Skin of body (tissue), 2 donors: ENCODE data around the gene PKHD1. TPM values are rescaled to one million over a fixed set of nuclear protein-coding genes. Genes with fewer than 3 reads are reported as not detected.
"Not testable (repeated sequence)": the region's sequence is repeated elsewhere in the genome, so short reads cannot be mapped to it uniquely, and the experiment has no call there.

Source experiments
- DNase-seq: peaks from one replicate; lab custom pipeline; 2025; lab: John Stamatoyannopoulos, UW
- total RNA-seq: library from RNA; depleted of rRNA; stranded (reverse); fragments of >200 nt; gene quantifications from one replicate; pipeline ENCODE4 v1.2.3, GENCODE V29; 2014

PKHD1 gene
- total RNA-seq, 1 donor from 2014 or later, result 1.3 TPM

DNA sequence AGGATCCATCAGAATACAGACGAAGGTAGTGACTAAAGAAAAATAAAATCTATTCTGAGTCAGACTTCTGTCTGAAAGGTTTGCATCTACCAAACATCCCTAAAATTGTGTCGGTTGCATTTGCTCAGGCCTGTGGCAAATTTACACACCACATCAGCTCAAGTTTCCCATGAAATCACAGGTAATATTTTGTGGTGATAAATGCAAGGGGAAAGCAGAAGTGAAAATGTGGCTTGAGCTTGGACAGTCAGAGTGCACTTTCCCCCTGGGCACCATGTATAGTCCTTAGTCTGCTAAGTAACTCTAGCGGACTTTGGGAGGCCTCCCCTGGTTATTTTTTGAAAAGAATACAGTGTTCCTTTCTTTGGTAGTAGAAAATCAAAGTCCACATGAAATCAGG lies 159.1 kb downstream of the PKHD1 start:
- no peak for DNase-seq

DNA sequence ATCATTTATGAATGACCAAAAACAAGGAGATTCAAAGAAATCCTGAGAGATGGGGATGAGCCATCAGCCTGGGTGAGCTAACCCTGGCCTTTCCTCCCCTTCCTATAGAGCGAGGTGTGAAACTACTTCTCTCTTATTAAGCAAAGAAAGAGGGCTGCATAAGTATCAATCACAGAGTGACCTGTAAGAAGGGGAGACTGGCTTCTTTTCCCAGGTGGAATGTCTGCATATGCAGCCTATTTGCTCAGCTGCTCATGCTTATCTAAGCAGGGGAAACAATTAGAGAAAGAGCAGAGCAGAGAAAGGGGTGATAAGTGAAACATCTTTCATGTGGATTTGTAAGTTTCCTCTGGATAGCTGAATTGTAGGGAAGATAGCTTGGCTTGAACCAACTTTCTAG lies 160.0 kb downstream of the PKHD1 start:
- no peak for DNase-seq

DNA sequence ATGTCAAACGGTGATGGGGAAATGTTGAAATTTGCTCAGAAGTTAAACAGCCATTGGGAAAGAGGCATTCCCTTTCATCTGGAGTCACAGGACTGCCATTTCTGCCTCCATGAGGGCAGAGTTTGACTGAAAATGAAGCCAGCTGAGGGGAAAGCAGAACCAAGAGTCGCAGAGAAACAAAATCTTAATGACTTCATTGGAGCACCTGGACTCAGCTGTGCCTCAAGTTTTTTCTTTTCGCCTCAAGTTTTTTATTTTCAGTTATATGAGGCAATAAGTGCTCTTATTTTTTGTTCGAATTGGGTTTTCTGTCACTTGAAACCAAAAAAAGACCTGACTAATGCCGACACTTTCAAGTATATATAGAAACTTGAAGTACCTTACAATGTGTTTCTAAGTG lies 161.3 kb downstream of the PKHD1 start:
- no peak for DNase-seq

DNA sequence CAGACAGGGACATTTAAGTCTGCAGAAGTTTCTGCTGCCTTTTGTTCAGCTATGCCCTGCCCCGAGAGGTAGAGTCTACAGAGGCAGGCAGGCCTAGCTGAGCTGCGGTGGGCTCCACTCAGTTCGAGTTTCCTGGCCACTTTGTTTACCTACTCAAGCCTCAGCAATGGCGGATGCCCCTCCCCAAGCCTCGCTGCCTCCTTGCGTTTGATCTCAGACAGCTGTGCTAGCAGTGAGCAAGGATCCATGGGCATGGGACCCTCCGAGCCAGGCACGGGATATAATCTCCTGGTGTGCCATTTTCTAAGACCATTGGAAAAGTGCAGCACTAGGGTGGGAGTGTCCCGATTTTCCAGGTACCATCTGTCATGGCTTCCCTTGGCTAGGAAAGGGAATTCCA lies 164.9 kb downstream of the PKHD1 start:
- DNase-seq, result not testable (repeated sequence)

DNA sequence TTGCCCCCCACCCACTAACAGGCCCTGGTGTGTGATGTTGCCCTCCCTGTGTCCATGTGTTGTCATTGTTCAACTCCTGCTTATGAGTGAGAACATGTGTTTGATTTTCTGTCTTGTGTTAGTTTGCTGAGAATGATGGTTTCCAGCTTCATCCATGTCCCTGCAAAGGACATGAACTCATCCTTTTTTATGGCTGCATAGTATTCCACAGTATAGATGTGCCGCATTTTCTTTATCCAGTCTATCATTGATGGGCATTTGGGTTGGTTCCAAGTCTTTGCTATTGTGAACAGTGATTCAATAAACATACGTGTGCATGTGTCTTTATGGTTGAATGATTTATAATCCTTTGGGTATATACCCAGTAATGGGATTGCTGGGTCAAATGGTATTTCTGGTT lies 169.1 kb downstream of the PKHD1 start:
- DNase-seq, result not testable (repeated sequence)

DNA sequence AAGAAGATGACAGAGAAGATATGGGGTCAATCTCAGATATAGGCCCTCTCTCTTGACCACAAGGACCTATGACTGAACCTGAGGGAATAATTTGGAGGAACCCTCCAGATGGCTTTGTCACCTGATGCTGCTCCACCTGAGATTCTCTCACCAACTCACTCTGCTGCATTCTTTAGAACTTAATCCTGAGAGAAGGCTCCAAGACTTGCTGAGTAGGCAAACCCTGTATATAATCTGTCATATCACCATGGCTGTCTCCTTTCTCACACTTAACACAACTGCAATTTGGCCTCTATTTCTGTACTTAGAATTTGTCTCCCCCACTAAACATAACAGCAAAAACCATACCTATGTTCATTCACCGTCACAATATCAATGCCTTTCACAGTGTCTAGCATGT lies 172.3 kb downstream of the PKHD1 start:
- no peak for DNase-seq

DNA sequence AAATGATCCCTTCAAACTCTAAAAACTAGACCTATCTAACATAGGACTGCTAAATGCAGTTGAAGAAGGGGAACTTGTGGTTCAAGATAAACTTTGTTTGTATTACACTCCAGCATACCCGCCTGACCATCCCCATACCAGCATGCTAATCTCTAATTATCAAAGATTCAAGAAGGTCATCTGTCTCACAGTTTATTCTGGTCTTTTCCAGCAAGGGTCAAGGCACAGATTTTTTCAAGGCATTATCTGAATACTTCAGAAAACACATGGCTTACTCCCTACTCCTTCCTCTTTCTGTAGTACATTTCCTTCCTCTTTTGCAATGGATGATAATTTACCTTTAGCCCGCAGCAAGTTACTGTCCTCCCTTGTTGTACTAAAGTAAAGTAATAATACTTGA lies 174.1 kb downstream of the PKHD1 start:
- DNase-seq, result no peak

DNA sequence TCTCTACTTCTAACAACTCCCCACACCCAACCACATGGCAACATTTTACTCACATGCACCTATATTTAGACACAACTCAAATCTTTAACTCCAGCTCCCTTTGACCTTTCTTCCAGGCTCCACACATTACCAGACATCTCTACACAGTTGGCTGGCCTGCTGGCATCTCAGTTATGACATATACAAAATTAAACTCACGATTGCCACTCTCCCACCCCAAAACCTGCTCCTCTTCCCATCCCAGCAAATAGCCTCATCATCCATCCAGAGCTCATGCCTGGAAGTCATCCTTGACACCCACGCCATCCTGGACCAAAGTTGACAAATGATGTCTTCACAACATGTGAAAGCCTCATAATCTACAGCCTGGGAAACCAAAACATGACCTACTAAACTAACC lies 176.6 kb downstream of the PKHD1 start:
- no peak for DNase-seq

DNA sequence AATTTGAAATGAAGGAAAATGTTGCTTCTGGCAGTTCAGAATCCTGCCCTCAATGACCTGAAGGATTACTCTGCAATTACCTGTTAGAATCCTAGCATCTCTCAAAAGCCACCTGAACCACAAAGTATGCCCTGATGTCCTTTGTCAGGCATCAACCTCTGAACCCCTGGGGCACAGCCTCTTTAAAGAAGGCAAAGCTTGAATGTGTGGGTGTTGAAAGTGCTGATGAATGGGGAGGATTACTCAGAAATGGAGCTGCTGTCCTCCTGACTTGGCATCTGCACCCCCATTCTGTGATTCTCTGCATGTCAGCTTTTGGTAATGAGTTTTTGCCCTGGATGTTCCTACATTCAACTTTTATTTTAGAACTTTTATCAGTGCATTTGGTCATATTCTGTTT lies 179.2 kb downstream of the PKHD1 start:
- no peak for DNase-seq

DNA sequence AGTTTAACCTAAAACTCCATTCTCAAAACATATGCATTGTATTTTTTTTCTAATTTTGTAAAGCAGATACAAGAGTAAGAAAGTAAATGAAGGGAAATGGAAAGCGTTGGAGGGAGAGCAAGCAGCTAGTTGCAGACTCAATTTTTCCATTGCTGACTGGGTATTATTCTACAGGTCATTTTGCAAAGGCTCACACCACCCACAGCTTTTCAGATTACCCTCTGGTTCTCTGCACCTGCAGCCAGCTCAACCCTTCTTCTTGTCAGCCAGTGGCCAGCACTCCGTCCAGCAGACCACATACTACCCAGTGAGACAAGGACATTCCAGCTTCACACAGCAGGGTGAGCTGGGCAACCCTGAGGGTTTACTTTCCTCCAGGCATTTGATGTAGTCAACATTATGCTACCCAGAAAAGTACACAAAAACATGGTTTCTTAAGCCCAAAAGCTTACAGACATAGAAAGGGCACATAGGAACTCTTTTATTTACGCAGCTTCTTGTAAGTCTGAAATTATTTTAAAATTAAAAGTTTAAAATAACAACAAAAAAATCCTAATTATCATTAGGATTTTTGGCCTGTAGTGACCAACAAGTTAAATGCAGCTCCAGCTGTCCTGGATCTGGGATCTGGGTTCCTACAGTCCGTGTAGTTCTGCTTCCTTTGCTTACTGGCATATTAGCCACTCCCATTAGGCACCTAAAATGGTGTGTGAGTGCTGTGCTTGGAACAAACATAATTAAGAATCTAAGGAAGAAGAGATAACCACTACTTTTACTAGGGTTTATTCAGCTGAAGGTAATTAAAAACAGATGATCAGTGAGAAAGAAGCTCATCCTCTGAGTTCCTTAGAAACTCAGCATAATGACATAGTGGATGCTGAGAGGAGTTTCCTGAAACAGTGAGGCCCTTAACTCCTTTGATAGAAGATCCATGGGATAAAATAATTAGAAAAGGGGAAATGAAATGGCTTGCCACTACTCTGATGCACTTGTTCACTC lies 185.3 kb downstream of the PKHD1 start:
- DNase-seq, result no peak

DNA sequence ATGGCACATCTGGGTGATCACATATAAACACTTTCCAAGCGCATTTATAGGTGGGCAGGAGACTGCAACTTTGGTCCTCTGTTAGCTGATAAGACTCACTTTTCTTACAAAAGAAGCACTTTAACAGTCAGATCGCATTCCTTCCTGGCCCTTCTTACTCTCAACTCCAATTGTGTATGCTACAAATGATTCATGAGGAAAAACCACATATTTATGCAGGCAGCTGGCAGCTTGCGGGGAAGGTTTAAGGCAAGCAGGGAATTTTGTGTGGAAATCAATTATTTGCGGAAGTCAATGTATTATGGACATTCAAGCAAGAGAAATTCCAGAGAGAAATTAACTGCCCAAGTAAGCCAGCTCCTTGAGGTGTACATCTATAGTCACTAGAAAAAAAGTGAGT lies 194.0 kb downstream of the PKHD1 start:
- DNase-seq, result no peak

DNA sequence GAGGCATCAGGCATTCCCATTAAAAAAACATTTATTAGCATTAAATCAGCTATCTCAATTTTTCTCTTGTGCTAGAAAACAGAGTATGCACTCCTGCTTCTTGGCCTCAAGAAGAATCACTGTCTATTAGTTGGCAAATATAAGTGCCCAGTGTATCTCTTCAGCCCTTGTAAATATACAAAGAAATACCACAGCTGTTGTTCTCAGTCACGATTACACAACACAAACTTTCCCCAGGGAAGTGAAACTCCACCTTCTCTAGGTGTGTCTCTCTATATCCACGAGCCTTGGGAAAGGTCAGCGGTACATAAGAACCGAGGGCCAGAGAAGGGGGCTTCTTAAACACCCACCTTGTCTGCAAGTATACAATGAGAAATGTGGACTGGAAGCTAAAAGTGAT lies 194.7 kb downstream of the PKHD1 start:
- no peak for DNase-seq

DNA sequence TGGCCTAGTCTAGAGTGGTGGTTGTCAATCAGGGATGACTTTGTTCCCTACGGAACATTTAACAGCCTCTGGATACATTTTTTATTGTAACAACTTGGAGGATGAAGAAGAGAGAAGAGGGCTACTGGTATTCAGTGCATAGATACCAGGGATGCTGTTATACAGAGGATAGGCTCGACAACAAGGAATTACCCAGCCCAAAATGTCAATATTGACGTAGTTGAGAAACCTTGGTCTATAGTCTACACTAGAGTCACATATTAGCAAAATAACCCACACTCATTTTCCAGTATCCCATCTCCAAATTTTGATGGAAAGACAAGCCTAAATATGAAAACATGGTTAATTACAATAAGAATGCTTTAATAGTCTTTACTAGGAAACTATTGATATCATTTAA lies 195.1 kb downstream of the PKHD1 start:
- DNase-seq, result no peak

DNA sequence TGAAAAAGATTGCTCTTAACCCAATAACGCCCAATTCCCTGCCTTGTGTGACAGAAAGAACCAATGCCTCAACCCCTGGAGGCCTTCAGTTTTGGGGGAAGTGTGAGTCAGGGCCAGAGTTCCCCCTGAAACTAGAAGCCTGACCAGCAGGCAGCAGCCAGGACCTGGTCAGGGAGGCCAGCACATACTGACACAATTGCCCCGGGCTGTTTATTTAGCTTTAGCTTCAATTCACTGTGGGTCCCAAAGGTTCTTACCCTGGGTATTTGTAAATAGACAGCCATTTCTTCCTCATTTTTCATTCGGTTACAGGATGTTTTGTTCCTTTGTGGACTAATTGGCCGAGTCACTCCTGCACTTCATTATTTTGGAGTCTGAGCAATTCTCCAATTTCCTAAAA lies 195.6 kb downstream of the PKHD1 start:
- DNase-seq, result no peak

DNA sequence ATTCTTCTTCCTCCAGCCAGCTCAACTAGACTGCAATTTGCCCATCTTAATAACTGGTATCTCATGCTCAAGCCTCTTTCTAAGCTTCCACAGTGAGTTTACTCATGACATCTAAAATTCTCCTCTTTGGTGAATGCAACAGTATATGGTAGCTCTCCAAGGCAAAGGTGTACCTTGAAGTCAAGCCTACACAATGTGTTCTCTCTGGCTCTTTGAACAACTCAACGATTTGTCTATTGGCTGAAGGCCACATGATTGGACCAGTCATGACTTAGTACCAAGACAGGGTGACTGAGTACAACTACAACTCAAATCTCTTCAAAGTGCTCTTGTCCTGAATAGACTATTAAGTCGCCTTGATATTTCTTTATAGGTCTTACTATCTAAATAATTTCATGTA lies 199.6 kb downstream of the PKHD1 start:
- DNase-seq, result no peak

DNA sequence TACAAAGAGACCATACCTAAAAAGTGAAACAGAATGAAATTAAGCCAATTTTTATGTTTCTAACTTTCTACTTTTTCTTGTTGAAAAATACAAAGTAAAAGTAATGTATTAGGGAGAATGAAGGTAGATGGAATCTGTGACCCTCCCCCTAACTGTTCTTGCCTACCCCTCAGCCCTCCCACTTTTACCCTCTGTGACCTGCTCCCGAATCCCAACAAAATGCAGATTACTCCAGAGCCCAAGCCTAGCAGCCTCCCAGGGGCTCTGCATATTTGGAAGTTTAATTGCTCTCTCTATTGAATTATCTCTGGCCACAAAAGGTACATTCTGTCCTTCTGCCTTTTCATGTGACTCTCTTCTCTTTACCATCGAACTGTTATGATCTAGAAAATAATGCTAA lies 201.5 kb downstream of the PKHD1 start:
- DNase-seq, result no peak

DNA sequence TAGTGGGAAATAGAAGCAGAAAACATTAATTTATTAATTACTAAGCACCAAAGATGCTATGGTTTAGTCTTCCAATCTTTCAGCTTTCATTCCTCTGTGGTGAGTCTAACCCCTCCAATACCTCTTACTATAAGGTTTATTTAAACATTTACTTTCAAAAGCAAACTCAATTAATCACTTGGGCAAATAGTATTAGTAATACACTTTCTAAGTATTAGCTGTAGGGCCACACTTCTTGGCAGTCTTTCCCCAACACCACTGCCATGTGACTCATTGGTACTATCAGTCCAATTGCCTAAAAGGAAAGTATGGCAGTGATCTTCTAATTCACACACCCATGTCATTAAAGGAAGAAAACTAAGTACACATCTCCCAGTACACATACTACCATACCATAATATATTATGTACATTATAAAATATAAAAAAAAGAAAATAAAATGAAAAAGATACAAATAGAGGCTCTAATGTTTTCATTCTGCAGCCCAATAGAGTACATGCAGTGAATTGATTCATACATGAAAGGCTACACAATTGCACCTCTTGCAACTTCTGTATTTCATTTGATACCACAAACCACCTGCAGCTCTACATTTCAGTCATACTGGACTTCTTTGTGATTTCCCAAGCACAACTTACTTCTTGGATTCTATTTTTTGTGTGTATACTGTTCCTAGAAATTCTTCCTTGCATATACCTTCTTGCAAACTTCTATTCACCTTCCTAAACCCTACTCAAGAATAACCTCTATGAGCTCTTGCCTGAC lies 218.6 kb downstream of the PKHD1 start:
- DNase-seq, result no peak

DNA sequence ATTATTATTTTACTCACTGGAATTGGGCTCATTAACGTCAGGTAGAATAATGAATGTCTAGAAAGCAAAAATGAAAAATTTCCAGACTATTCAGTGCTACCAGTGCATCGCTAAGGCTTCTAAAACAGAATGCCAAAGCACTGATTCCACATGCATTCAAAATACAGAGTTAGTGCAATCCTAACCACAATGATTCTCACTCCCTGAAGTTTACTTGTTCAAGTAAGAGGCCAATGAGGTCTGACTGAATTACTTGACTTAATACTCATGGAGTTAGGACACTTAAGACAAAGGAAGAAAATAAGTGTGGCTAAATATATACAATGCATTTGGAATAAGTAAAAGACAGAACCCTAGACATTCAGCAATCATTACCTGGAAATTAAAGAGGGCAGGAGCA lies 220.5 kb downstream of the PKHD1 start:
- no peak for DNase-seq

DNA sequence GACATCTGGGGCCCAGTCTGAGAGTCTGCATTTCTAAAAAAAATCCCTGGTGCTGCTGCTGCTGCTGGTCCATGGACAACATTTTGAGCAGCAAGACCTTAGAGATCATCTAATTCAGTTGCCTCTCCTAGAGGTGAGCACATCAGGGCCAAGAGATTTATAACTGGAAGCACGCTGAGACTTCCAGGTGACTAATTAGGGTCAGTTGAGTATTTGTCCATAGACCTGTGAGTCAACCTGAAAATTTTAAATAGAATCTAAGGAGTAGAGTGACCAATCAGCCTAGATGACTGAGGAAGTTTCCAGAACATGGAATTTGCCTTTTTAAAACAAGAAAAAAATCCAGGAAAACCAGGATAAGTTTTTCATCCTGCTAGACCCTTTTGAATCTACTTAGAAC lies 221.4 kb downstream of the PKHD1 start:
- DNase-seq, result no peak

DNA sequence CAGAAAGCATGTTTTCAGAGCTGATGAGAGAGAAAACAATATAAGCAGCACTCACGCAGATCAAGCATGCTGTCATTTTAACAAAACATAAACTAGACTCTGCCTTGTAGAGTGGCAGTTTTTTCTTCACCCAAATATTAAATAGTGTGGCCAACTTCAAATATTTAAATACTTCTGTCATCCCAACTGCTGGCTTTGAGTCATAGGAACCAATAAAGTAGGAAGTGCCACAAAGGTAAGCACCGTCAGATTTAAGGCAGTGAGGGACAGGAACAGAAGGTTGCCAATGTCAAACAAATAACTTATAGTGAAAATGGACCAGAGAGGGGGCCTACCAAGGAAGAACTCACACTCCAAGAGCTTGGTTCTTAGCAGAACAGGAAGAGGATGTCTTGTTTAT lies 222.2 kb downstream of the PKHD1 start:
- DNase-seq, result no peak

DNA sequence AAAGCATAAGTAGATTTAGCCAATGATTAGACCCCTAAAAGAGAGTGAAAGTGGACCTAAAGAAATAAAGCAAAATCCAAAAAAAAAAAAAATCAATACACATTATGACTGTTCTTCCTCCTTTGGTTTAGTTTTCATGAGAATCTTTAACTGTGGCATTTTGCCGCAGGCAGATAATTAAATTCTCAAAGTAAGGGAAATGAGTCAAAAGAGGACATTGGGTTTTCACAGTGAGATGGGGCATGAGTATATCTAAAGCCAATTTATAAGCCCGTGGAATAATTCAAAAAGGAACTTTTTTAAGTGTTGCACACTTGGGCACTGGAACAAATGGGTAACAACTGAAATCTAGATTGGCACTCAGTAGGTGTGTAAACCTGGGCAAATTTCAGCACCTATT lies 230.3 kb downstream of the PKHD1 start:
- DNase-seq, result no peak

DNA sequence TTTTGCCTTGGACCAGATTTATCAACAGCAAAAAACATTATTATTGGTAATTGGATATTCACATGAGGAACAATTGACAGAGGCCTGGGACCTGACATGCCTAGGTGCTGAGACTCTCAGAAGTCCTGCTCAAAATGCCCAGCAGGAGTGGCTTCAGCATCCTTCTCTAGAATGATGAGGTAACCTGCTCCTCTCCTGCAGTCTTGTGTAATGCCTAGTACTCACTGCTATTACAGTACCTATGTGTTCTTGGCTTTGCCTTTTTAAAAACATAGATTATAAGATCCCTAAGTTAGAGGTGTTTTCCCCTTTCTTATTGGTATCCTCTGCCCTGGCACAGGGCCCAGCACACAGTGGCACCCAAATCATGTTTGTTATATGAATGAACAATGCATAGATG lies 230.9 kb downstream of the PKHD1 start:
- DNase-seq, result no peak
